HepG2 (cell line): ENCODE results near the gene LRRC4C. TPM values are rescaled to one million over a fixed set of nuclear protein-coding genes. Genes with fewer than 3 reads are reported as not detected.

Experiments used
- ATAC-seq: fragments of 200-7000 bp; cut with Tn5 transposase; 3 replicates; pipeline ENCODE4 v1.9.1; 2020; ENCODE audit warnings: mild to moderate bottlenecking, moderate library complexity
- BruUV-seq: library from RNA; stranded (reverse); fragments of 400-500 nt; replicated peaks from 2 replicates; lab custom pipeline; 2021; lab: Mats Ljungman, UMichigan
- CTCF ChIA-PET: fragments of 300-600 bp; formaldehyde crosslinking; extraction: SDS; loops from one replicate; lab custom pipeline; 2021; ENCODE audit warnings: low total read pairs, inconsistent platforms, low intra/inter-chr PET ratio; lab: Yijun Ruan, JAX
- POLR2A ChIA-PET: fragments of 350-600 bp; sonication (Branson Sonifier 250); formaldehyde crosslinking; loops from one replicate; lab custom pipeline; 2020; ENCODE audit warnings: antibody characterized with exemption, inconsistent platforms; lab: Yijun Ruan, JAX
- DNase-seq: peaks from one replicate; pipeline ENCODE4 v3.0.0-alpha.2; 2015; ENCODE audit warnings: low spot score
- FAIRE-seq: peaks from 3 replicates; lab custom pipeline; 2011; peaks lifted over from hg19 to GRCh38; lab: Jason Lieb, UNC
- H2AFZ ChIP-seq: one replicate; pipeline ENCODE4 v1.6.1; 2011; ENCODE audit warnings: low read length, inconsistent platforms
- H3K27ac ChIP-seq: fragments of 300-600 bp; 3 replicates; pipeline ENCODE4 v1.8.0; 2011; ENCODE audit warnings: mixed run types, mild to moderate bottlenecking, mixed read lengths, low read length, inconsistent platforms; ENCODE audit not compliant: insufficient read depth; ENCODE audit errors: extremely low read length
- H3K27me3 ChIP-seq, 2 experiments: fragments of 200-600 bp in 1 of 2; 2 replicates in 1 of 2; 3 replicates in 1 of 2; pipeline versions ENCODE4 v1.6.0 to v1.8.0; 2011; ENCODE audit warnings: low read length in 2 of 2, mild to moderate bottlenecking in 2 of 2, moderate library complexity in 2 of 2, inconsistent platforms in 1 of 2; ENCODE audit not compliant: insufficient read depth in 2 of 2, control insufficient read depth in 1 of 2
- H3K36me3 ChIP-seq, 2 experiments: fragments of 200-600 bp in 1 of 2; replicated peaks in 1 of 2; 2 replicates in 1 of 2; 3 replicates in 1 of 2; pipeline versions ENCODE4 v1.5.1 to v1.8.0; 2011; ENCODE audit warnings: low read length in 2 of 2, inconsistent platforms in 1 of 2; ENCODE audit not compliant: insufficient read depth in 2 of 2, control insufficient read depth in 1 of 2
- H3K4me1 ChIP-seq: 2 replicates; pipeline ENCODE4 v1.5.1; 2012; ENCODE audit warnings: low read length, inconsistent platforms; ENCODE audit not compliant: insufficient read depth
- H3K4me2 ChIP-seq: 2 replicates; pipeline ENCODE4 v1.6.0; 2011; ENCODE audit warnings: low read depth, low read length, inconsistent platforms
- H3K4me3 ChIP-seq, 3 experiments: fragments of 200-600 bp in 1 of 3; sonication (generic), shearing (Covaris generic) in 1 of 3; replicated peaks in 1 of 3; 2 replicates each; pipeline ENCODE4 v1.5.1; 2011 to 2016; ENCODE audit warnings: low read length in 3 of 3, inconsistent platforms in 2 of 3, low read depth in 2 of 3, mild to moderate bottlenecking in 2 of 3, control low read depth in 1 of 3, mixed read lengths in 1 of 3; ENCODE audit not compliant: insufficient read depth in 1 of 3
- H3K79me2 ChIP-seq: one replicate; pipeline ENCODE4 v1.6.1; 2011; ENCODE audit warnings: low read length, inconsistent platforms; ENCODE audit not compliant: insufficient read depth
- H3K9ac ChIP-seq: 2 replicates; pipeline ENCODE4 v1.6.0; 2011; ENCODE audit warnings: mild to moderate bottlenecking, low read depth, low read length, inconsistent platforms; ENCODE audit not compliant: insufficient read depth
- H3K9me3 ChIP-seq: 2 replicates; pipeline ENCODE4 v1.5.1; 2012; ENCODE audit warnings: mild to moderate bottlenecking, low read length
- H4K20me1 ChIP-seq: 2 replicates; pipeline ENCODE4 v1.6.0; 2011; ENCODE audit warnings: inconsistent platforms, mild to moderate bottlenecking, low read length, moderate library complexity; ENCODE audit not compliant: insufficient read depth
- NAIF1 ChIP-seq: sonication (generic); formaldehyde crosslinking; IDR thresholded peaks from 2 replicates; pipeline ENCODE4 v1.5.0; 2020; ENCODE audit warnings: mild to moderate bottlenecking, missing genetic modification reagents, borderline replicate concordance
- PAF1 ChIP-seq: IDR thresholded peaks from 2 replicates; pipeline ENCODE4 v1.6.1; 2016; ENCODE audit warnings: missing genetic modification reagents, missing compliant biosample characterization
- RAD51 ChIP-seq: fragments of 450-650 bp; IDR thresholded peaks from 2 replicates; pipeline ENCODE4 v1.6.1; 2016; ENCODE audit warnings: borderline replicate concordance
- SAP130 ChIP-seq: IDR thresholded peaks from 2 replicates; pipeline ENCODE4 v1.6.1; 2016; ENCODE audit warnings: low read depth
- TMF1 ChIP-seq: sonication (generic); formaldehyde crosslinking; IDR thresholded peaks from 2 replicates; pipeline ENCODE4 v1.8.1; 2022; ENCODE audit warnings: low read depth, missing genetic modification reagents
- ZFY ChIP-seq: sonication (generic); formaldehyde crosslinking; IDR thresholded peaks from 2 replicates; pipeline ENCODE4 v1.4.0; 2020; ENCODE audit warnings: missing genetic modification reagents
- ZMYM4 ChIP-seq: sonication (generic); formaldehyde crosslinking; IDR thresholded peaks from 2 replicates; pipeline ENCODE4 v1.8.1; 2023; ENCODE audit warnings: mild to moderate bottlenecking, missing genetic modification reagents
- ZNF138 ChIP-seq: sonication (generic); formaldehyde crosslinking; IDR thresholded peaks from 2 replicates; pipeline ENCODE4 v1.5.0; 2020; ENCODE audit warnings: mild to moderate bottlenecking, low read depth, missing genetic modification reagents
- ZNF17 ChIP-seq: sonication (generic); formaldehyde crosslinking; IDR thresholded peaks from 2 replicates; pipeline ENCODE4 v1.5.0; 2020; ENCODE audit warnings: mild to moderate bottlenecking, missing genetic modification reagents
- ZNF501 ChIP-seq: sonication (generic); formaldehyde crosslinking; IDR thresholded peaks from 2 replicates; pipeline ENCODE4 v1.5.1; 2020; ENCODE audit warnings: mild to moderate bottlenecking, moderate library complexity, missing genetic modification reagents
- ZNF598 ChIP-seq: sonication (generic); formaldehyde crosslinking; IDR thresholded peaks from 2 replicates; pipeline ENCODE4 v1.5.1; 2020; ENCODE audit warnings: mild to moderate bottlenecking, missing genetic modification reagents, borderline replicate concordance
- ZNF709 ChIP-seq: sonication (generic); formaldehyde crosslinking; IDR thresholded peaks from 2 replicates; pipeline ENCODE4 v1.5.0; 2020; ENCODE audit warnings: mild to moderate bottlenecking, missing genetic modification reagents
- ZNF772 ChIP-seq: sonication (generic); formaldehyde crosslinking; IDR thresholded peaks from 2 replicates; pipeline ENCODE4 v1.5.0; 2020; ENCODE audit warnings: mild to moderate bottlenecking, missing genetic modification reagents
- ZNF776 ChIP-seq: sonication (generic); formaldehyde crosslinking; IDR thresholded peaks from 2 replicates; pipeline ENCODE4 v1.4.0; 2020; ENCODE audit warnings: mild to moderate bottlenecking, missing genetic modification reagents
- ZXDC ChIP-seq: sonication (generic); formaldehyde crosslinking; IDR thresholded peaks from 2 replicates; pipeline ENCODE4 v1.5.0; 2020; ENCODE audit warnings: mild to moderate bottlenecking, missing genetic modification reagents
- WGBS: methylation state at CpG from one replicate; pipeline ENCODE4 v1.1.6; 2017; ENCODE audit warnings: low lambda C conversion rate; 5-methylcytosine and 5-hydroxymethylcytosine counted together
- in situ Hi-C: cut with HindIII; loops from 2 replicates; pipeline ENCODE4 v1.10.0; 2017; ENCODE audit warnings: low pct_unique_long_range_greater_than_20kb; ENCODE audit not compliant: extremely low pct_ligation_motif_present
- intact Hi-C: fragments of 100-400 bp; cut with micrococcal nuclease; formaldehyde crosslinking; loops from one replicate; pipeline ENCODE4 v1.10.0; 2022; ENCODE audit not compliant: unreplicated experiment
- polyA plus RNA-seq, 8 experiments: library from polyadenylated mRNA; depleted of rRNA in 3 of 8; stranded (reverse) in 7 of 8; unstranded in 1 of 8; fragments of >200 nt; fragmentation: Illumina TruSeq in 4 of 8; extraction: Trizol in 4 of 8; gene quantifications; 2 replicates each; pipeline versions ENCODE4 v1.2.1 to v1.2.3, GENCODE V29; 2011 to 2016; ENCODE audit warnings: low read depth in 4 of 8, missing spikeins in 1 of 8, mixed read lengths in 1 of 8; ENCODE audit not compliant: insufficient read depth in 1 of 8
- total RNA-seq, 5 experiments: library from RNA; depleted of rRNA; stranded (reverse); fragments of >200 nt; fragmentation: Illumina TruSeq; extraction: Trizol; gene quantifications; 2 replicates each; pipeline ENCODE4 v1.2.3, GENCODE V29; 2016; ENCODE audit warnings: low read depth in 1 of 5
- TF ChIP-seq, protein P1 (sequence below): sonication (generic); formaldehyde crosslinking; IDR thresholded peaks from 2 replicates; pipeline ENCODE4 v1.8.0; 2022; ENCODE audit warnings: mild to moderate bottlenecking, missing genetic modification reagents, borderline replicate concordance

The LRRC4C gene
- total and polyA plus RNA-seq, 2 of the 13 experiments (the other 11 are each of a cell fraction or from before 2014, with no cell fraction given), result not detected

DNA sequence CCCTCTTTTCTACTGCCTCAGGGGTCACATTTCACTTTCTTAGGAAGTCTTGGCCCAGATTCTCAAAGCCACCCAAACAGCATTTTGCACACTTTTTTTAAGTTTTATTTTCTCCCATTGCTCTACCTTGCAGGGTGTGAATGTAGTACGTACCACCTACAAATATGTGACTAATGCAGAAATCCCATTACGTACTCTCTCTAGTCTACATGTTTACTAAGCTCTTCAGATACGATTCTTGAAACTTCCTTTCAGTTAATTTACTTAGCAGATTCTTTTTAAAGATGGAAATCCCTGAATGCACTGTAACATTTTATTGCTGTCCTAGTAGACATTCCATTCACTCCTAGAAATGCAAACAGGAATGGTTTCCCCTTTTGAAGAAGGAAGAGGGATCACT lies 61.3 kb downstream of the LRRC4C start:
- ATAC-seq (no peak), FAIRE-seq (no peak), DNase-seq (no peak)
- no peak overlapping the region for H2AFZ ChIP-seq
- no peak overlapping the region for H3K27ac ChIP-seq
- no peak for TF ChIP-seq RAD51
- no peak for TF ChIP-seq ZNF17
- no peak for TF ChIP-seq ZXDC (CRISPR knock-in tag)
- H3K4me2 ChIP-seq, result no peak overlapping the region
- intact Hi-C loops, result no loop called here
- H3K9me3 ChIP-seq, result 0 out of 2 replicates have a peak, but pooled peaks cover 4% of the 10 kb centered on the region
- H3K79me2 ChIP-seq, result no peaks in the 10 kb centered on the region
- H3K9ac ChIP-seq, result no peak overlapping the region
- no peak overlapping the region for H3K4me3 ChIP-seq
- H3K4me1 ChIP-seq, result no peaks in the 10 kb centered on the region
- 6% methylated on average over 3 of the region's 3 CpGs for WGBS
- H3K27me3 ChIP-seq, result no peaks in the 10 kb centered on the region; a peak in 1 of 5 replicates
- no TSS peak for BruUV-seq
- in situ Hi-C loops, result no loop called here
- H3K36me3 ChIP-seq, result no peaks in the 10 kb centered on the region
- H4K20me1 ChIP-seq, result no peaks in the 10 kb centered on the region
- ChIA-PET CTCF (no interaction called here), POLR2A (no interaction called here)

GRCh38 chr11:41394521-41395195 lies 64.8 kb downstream of the LRRC4C start:
- in situ Hi-C loops (no loop called here), intact Hi-C loops (no loop called here)
- H3K79me2 ChIP-seq, result no peaks in the 10 kb centered on the region
- BruUV-seq, result no TSS peak
- DNase-seq (no peak), FAIRE-seq (no peak), ATAC-seq (no peak)
- no peak overlapping the region for H3K27ac ChIP-seq
- no peak overlapping the region for H3K9ac ChIP-seq
- H3K4me1 ChIP-seq, result no peaks in the 10 kb centered on the region
- no peaks in the 10 kb centered on the region; a peak in 1 of 5 replicates for H3K27me3 ChIP-seq
- H3K36me3 ChIP-seq, result no peaks in the 10 kb centered on the region
- no peak overlapping the region for H3K4me3 ChIP-seq
- 64% methylated on average over 4 of the region's 4 CpGs for WGBS
- ChIA-PET POLR2A (no interaction called here), CTCF (no interaction called here)
- no peak overlapping the region for H3K4me2 ChIP-seq
- H3K9me3 ChIP-seq, result 0 out of 2 replicates have a peak, but pooled peaks cover 4% of the 10 kb centered on the region
- H4K20me1 ChIP-seq, result no peaks in the 10 kb centered on the region
- H2AFZ ChIP-seq, result no peak overlapping the region
- TF ChIP-seq NAIF1 (no peak), TMF1 (CRISPR knock-in tag) (no peak), SAP130 (no peak), PAF1 (no peak), ZNF598 (no peak), ZNF709 (CRISPR knock-in tag) (no peak), ZNF772 (CRISPR knock-in tag) (no peak), ZNF138 (no peak), ZNF776 (CRISPR knock-in tag) (no peak), ZMYM4 (CRISPR knock-in tag) (no peak), ZFY (CRISPR knock-in tag) (no peak), ZNF501 (CRISPR knock-in tag) (no peak)
- TF ChIP-seq, protein P1, sequence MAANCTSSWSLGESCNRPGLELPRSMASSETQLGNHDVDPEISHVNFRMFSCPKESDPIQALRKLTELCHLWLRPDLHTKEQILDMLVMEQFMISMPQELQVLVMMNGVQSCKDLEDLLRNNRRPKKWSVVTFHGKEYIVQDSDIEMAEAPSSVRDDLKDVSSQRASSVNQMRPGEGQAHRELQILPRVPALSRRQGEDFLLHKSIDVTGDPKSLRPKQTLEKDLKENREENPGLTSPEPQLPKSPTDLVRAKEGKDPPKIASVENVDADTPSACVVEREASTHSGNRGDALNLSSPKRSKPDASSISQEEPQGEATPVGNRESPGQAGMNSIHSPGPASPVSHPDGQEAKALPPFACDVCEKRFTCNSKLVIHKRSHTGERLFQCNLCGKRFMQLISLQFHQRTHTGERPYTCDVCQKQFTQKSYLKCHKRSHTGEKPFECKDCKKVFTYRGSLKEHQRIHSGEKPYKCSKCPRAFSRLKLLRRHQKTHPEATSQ, result no peak
